ENCODE results near the gene IL22.

Gene IL22

GRCh38 chr12:68253504-68253903 lies at the start of gene IL22:
IL22 (minus strand) TSS chr12:68253604; CDS start chr12:68253448, 156 bp downstream.
- no peak for DNase-seq (ENCODE audit: low spot score)

GRCh38 chr12:68297929-68298328 lies 44.5 kb upstream of the IL22 start:
- no peak for DNase-seq (ENCODE audit: low spot score)

GRCh38 chr12:68294251-68294650 lies 40.8 kb upstream of the IL22 start:
- DNase-seq (ENCODE audit: low spot score), result no peak

DNA sequence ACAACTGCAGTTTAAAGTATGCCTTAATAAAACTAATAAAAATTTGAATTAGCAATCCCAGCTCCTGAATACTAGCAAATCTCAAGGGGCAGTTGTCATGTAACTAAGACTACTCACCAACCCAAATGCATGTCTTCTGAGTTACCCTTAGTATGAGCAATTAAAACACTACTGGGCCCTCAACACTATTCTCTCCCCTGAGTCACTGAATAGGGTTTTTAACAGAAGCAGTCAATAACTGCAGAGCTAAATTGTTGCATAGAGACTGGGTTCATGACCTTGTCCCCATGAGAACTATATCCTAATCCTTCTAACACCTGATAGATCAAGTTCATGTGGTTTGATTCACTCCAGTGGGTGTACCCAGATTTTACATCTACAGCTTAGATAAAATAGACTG lies 39.9 kb upstream of the IL22 start:
- no peak for DNase-seq (ENCODE audit: low spot score)

- no peak for DNase-seq (ENCODE audit: low spot score)
Measured at GRCh38 chr12:68292151-68292943, 38.9 kb upstream of the IL22 start.

DNA sequence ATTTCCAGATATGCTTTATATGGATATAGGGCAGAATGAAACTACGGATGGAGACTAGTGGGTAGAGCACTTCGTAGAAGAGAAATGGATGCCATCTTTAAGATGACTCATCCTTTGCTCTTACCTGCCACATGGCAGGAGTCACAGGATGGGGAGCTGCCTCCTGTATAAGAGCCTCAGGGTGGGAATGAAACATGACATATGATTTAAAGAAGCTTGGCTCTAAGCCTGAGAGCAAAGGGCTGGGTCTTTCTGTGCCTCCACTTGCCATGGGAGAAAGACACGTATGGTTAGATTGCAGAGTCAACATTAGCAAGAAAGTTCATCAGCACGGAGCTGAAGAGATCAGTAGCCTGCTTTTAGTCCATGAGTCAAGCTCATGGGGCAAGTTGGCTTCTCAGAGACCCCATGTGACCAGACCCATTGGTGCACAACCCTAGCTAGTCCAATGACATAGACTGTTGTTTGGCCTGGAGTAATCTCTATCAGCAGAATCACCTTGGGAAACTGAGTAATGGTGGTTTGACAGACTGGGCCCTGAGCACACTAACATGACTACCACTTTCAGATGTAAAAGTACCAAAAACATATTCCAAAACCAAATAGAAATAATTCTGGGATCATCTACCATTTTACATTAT lies 38.1 kb upstream of the IL22 start:
- DNase-seq (ENCODE audit: low spot score), result no peak

DNA sequence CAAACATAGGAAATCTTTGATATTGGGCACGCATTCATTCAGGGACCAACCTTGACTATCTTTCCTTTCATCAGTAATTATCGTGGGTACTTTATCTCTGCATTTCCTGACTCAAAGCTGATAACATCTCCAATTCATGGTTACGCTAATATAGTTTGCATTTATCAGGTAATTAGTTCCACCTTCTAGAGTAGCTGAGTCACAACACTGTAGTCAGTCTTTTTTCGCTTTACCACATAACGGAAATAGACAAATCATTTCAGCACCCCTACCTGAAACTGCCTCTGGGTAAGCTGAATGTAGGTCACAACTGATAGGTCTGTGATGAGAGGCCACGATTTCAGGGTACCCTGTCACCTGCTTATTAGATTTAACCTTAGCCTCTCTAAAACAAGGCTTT lies 36.7 kb upstream of the IL22 start:
- DNase-seq (ENCODE audit: low spot score), result no peak

DNA sequence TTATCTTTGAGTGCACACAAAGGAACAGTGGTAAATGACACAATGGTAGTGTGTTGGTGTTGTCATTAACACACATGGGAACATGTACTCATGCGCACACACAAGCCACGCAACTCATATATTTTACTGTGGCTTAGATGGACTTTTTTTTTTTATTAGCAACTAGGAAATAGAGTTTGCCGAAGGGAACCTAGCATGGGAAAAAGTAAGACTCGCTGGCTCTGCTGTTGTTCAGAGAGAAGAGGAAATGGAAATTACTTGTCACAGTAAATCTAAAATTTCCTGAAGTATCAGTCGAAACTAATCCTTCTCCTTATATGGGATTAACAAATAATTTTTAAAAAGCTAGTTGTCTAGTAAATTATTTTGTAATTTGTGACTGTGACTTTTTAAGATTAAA lies 33.7 kb upstream of the IL22 start:
- DNase-seq (ENCODE audit: low spot score), result no peak

GRCh38 chr12:68286396-68286795 lies 33.0 kb upstream of the IL22 start:
- DNase-seq (ENCODE audit: low spot score), result no peak

DNA sequence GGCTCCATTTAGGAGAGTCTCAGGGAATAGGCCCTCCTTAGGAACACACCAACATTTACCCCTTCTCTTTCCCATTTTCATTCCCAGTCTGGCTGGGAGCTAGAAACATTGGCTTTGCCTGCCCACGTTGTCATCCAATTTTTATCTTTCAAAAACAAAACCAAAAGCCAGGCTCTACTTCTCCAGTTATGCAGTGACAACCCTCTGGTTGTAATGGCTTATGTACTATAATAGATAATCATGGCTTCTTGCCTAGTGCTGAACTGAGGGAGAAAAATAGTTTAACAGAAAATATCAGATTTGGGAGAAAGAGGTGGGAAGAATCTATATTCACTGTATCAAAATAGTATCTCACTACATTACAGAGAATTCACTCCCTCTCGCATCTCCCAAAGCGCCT lies 32.1 kb upstream of the IL22 start:
- DNase-seq (ENCODE audit: low spot score), result no peak

- no peak for DNase-seq (ENCODE audit: low spot score)
Measured at GRCh38 chr12:68281322-68282077, 28.1 kb upstream of the IL22 start.

DNA sequence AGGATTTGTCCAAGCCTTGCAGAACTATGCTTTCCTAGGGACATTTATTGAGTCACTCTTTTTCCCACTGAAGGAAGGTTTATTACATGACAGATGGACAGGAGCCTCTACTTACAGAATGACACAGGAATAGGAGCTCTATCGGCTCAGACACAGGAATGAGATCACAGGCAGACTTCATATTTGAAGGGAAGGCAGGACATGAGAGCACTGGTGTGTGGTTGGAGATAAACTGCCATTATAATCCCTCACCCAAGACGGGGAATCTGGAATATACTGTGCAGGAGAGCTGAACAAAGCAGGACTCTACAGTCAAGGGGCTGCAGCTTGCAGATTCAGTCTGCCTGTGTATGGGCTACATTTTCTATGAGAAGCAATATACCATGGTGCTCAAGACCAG lies 26.8 kb upstream of the IL22 start:
- DNase-seq (ENCODE audit: low spot score), result no peak

DNA sequence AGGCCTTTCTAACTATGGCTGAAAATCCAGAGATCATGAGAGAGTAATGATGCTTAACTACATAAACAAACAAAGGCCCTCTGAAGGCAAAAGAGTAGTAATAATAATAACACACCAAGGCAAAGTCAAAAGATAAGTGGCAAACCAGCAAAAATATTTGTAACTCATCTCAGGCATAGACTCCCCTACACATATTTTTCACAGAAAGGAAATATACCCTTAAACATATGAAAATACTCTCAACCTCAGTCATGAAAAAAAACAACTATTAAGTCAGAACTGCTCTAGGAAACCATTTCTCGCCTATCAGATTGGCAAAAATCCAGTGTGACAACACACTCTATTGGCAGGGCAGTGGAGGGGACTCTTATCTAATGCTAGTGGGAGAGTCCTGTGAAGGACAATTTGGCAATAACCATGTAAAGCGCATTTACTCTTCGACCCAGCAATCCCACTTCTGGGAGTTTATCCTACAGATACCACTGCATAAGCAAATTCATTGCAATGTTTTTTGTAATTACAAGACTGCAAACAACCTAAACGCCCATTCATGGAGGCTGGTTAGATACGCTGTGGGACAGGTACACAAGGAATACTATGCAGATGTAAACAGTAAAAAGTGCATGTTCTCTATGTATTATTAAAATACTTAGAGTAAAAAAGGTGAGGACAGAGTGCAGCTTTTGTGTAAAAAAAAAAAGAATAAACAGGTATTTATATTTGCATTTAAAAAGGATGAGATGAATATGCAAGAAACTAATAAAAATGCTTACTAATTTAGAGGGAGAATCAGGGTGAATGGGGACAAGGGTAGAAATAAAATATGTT lies 26.0 kb upstream of the IL22 start:
- no peak for DNase-seq (ENCODE audit: low spot score)

- DNase-seq (ENCODE audit: low spot score), result no peak
Measured at GRCh38 chr12:68276402-68276930, 23.1 kb upstream of the IL22 start.

GRCh38 chr12:68272732-68273131 lies 19.3 kb upstream of the IL22 start:
- no peak for DNase-seq (ENCODE audit: low spot score)

DNA sequence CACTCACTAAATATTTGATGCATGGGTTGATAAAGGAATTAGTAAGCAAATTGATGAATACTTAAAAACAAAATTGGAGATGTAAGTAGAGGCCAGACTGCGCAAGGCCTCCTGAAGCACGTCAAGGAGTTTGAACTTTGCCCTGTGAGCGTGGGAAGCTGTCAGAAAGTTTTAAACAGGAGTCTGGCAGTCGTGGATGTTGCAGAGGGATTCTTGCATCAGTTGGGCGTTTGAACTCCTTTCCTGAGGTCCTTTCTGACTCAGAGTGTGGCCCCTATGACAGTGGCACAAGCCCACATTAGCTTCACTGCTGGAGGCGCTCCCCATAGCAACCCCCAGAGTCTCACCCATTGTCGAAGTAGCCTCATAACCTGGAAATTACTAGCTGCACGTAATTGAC lies 17.9 kb upstream of the IL22 start:
- no peak for DNase-seq (ENCODE audit: low spot score)

DNA sequence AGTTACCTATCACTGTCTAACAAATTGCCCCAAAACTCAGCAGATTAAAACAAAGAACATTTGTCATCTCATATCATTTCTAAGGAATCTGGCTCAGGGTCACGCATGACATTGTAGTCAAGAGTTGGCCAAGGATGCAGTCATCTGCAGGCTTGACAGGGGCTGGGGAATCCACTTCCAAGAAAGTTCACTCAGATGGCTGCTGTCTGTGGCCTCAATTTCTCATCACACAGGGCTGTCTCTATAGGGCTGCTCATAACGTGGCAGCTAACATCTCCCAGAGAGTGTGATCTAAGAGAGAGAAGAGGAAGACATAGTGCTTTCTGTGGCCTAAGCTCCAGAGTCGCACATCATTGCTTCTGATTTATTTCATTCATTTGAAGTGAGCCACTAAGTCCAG lies 17.0 kb upstream of the IL22 start:
- no peak for DNase-seq (ENCODE audit: low spot score)

- no peak for DNase-seq (ENCODE audit: low spot score)
Measured at GRCh38 chr12:68269779-68270178, 16.4 kb upstream of the IL22 start.

GRCh38 chr12:68268967-68269366 lies 15.6 kb upstream of the IL22 start:
- no peak for DNase-seq (ENCODE audit: low spot score)

GRCh38 chr12:68267892-68268396 lies 14.5 kb upstream of the IL22 start:
- no peak for DNase-seq (ENCODE audit: low spot score)

DNA sequence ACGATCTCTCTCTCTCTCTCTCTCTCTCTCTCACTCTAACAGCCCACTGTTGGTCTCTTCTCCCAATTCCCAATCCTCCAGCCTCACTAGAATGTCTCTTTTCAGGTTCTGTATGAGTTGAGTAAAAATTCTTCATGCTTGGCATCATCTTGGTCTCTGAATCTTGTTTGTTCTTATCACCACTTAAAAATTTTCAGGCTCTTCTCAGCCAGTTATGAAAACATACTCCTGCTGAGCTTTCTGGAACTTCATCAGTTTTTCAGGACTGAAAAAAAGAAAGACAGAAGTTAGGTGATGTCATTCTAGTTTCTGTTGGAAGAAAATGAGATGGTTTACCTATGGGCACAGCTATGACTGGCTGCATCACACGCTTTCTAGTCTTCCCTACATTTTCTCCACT lies 11.5 kb upstream of the IL22 start:
- no peak for DNase-seq (ENCODE audit: low spot score)

All from globus pallidus (tissue), 1 donor.